Transverse colon (tissue), 4 donors: ENCODE measurements around the gene PIK3CD. TPM values are rescaled to one million over a fixed set of nuclear protein-coding genes. Genes with fewer than 3 reads are reported as not detected.

Experiments used
- DNase-seq: peaks from one replicate; pipeline ENCODE4 v3.0.0-alpha.2; 2019
- H3K27ac ChIP-seq, 4 donors: fragments of 200-600 bp; sonication (generic); 2 replicates each; pipeline ENCODE4 v1.5.1; 2016 to 2018; ENCODE audit warnings: inconsistent platforms in 4 of 4
- H3K27me3 ChIP-seq: fragments of 200-600 bp; sonication (generic); 2 replicates; pipeline ENCODE4 v1.5.1; 2017; ENCODE audit warnings: inconsistent platforms
- H3K36me3 ChIP-seq, 4 donors: fragments of 200-600 bp; sonication (generic); 2 replicates each; pipeline ENCODE4 v1.5.1; 2017 to 2019; ENCODE audit warnings: inconsistent platforms in 4 of 4
- H3K4me1 ChIP-seq, 4 donors: fragments of 200-600 bp; sonication (generic); 2 replicates each; pipeline ENCODE4 v1.5.1; 2017 to 2020; ENCODE audit warnings: inconsistent platforms in 4 of 4
- H3K4me3 ChIP-seq, 4 donors: fragments of 200-600 bp; sonication (generic); 1 replicate in 1 of 4; 2 replicates in 3 of 4; pipeline versions ENCODE4 v1.5.1 to v1.6.1; 2017 to 2019; ENCODE audit warnings: inconsistent platforms in 4 of 4
- H3K9me3 ChIP-seq, 2 donors: fragments of 200-600 bp; sonication (generic); 2 replicates each; pipeline ENCODE4 v1.5.1; 2017 to 2019; ENCODE audit warnings: inconsistent platforms in 2 of 2
- CTCF ChIP-seq, 5 experiments: fragments of 200-600 bp in 3 of 5; fragments of 450-650 bp in 2 of 5; sonication (generic) in 3 of 5; IDR thresholded peaks; 1 replicate in 2 of 5; 2 replicates in 3 of 5; pipeline ENCODE4 v1.5.1; 2016 to 2017; ENCODE audit warnings: antibody characterized with exemption in 5 of 5, inconsistent platforms in 3 of 5, mild to moderate bottlenecking in 2 of 5, moderate library complexity in 1 of 5
- EP300 ChIP-seq: sonication (generic); formaldehyde crosslinking; IDR thresholded peaks from one replicate; pipeline ENCODE4 v1.6.1; 2017; ENCODE audit warnings: antibody characterized with exemption, low read depth
- POLR2A ChIP-seq: fragments of 450-650 bp; IDR thresholded peaks from one replicate; pipeline ENCODE4 v1.6.1; 2016; ENCODE audit warnings: antibody characterized with exemption, mild to moderate bottlenecking, moderate library complexity
- POLR2AphosphoS5 ChIP-seq, 3 donors: sonication (generic); formaldehyde crosslinking; IDR thresholded peaks; one replicate each; pipeline ENCODE4 v1.6.1; 2016; ENCODE audit warnings: antibody characterized with exemption in 3 of 3
- WGBS, 2 donors: methylation state at CpG; one replicate each; pipeline ENCODE4 v1.1.5; 2018; ENCODE audit warnings: low coverage in 1 of 2; 5-methylcytosine and 5-hydroxymethylcytosine counted together
- in situ Hi-C, 4 donors: fragments of 200-750 bp; cut with MboI; loops; one replicate each; pipeline versions ENCODE4 v1.15.0 to v1.15.1; 2017; ENCODE audit warnings: low sequenced_read_pairs in 3 of 4, low pct_ligation_motif_present in 1 of 4, low pct_unique_long_range_greater_than_20kb in 1 of 4
- intact Hi-C: fragments of 100-400 bp; cut with DNase I; formaldehyde crosslinking; loops from one replicate; pipeline ENCODE4 v1.15.1; 2023; ENCODE audit warnings: low total_unique reads
- total RNA-seq, 4 donors: library from RNA; depleted of rRNA; stranded (reverse); fragments of >200 nt; gene quantifications; one replicate each; pipeline ENCODE4 v1.1.0, GENCODE V29; 2016

The PIK3CD gene
- total RNA-seq, 4 donors from 2014 or later, result 0.20 to 6.7 (median 4.1) TPM

DNA sequence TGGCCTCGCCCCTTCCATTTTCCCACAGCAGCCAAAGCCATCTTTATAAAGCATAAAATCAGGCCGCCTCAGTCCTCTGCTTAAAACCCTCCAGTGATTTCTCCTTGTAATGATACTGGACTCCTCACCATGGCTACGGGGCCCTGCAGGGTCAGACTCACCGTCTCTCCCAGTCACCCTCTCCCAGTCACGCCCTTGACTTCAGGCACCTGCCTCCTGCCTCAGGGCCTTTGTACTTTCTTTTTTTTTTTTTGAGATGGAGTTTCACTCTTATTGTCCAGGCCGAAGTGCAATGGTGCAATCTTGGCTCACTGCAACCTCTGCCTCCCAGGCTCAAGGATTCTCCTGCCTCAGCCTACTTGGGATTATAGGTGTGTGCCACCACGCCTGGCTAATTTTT lies 47.8 kb downstream of the PIK3CD start:
- Histone ChIP-seq H3K9me3 (no peaks in the 10 kb centered on the region), H3K27ac (no peak overlapping the region), H3K36me3 (no peaks in the 10 kb centered on the region), H3K27me3 (no peaks in the 10 kb centered on the region), H3K4me3 (no peak overlapping the region), H3K4me1 (no peaks in the 10 kb centered on the region)
- WGBS, 2 donors, result 74 to 82% methylated on average over 6 to 7 of the region's 7 CpGs
- DNase-seq, result no peak
- TF ChIP-seq POLR2AphosphoS5 (IDR thresholded peaks at IDR 0.05), result no peak
- TF ChIP-seq EP300, result no peak
- TF ChIP-seq CTCF (IDR thresholded peaks at IDR 0.05), result no peak
- no peak for TF ChIP-seq POLR2A
- in situ Hi-C loops, result no loop called here
- intact Hi-C loops, result no loop called here

- WGBS, 2 donors, result 93 to 100% methylated on average over 1 to 12 of the region's 12 CpGs
- TF ChIP-seq POLR2A (no peak), EP300 (no peak), POLR2AphosphoS5 (IDR thresholded peaks at IDR 0.05) (no peak), CTCF (IDR thresholded peaks at IDR 0.05) (no peak)
- in situ Hi-C loops, result no loop called here
- DNase-seq, result no peak
- Histone ChIP-seq H3K27ac (no peak overlapping the region), H3K27me3 (no peaks in the 10 kb centered on the region), H3K4me1 (no peaks in the 10 kb centered on the region), H3K9me3 (no peaks in the 10 kb centered on the region), H3K36me3 (no peaks in the 10 kb centered on the region), H3K4me3 (no peak overlapping the region)
- intact Hi-C loops, result no loop called here
Observed at GRCh38 chr1:9700340-9700739, 48.8 kb downstream of the PIK3CD start.

DNA sequence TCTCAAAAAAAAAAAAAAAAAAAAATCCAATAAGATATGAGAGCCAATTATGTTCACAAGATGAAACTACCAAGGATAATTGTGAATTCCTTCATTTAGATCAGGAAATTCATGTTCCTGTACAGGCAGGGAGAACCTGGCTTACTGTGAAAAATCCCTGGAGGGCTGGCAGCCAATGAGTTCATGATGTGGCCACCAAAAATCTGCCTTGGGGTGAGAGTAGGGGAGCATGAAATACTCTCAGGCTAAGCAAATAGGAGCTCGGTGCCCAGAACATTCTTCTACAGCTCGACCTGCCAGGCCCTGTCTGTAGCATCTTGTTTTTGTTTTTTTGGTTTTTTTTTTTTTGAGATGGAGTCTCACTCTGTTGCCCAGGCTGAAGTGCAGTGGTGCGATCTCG lies 50.1 kb downstream of the PIK3CD start:
- H3K27ac ChIP-seq, result no peak overlapping the region
- 87% methylated on average over 4 of the region's 4 CpGs; no CpG with 5 or more reads in 1 of the 2 donors for WGBS, 2 donors
- no peaks in the 10 kb centered on the region for H3K9me3 ChIP-seq
- TF ChIP-seq POLR2AphosphoS5 (IDR thresholded peaks at IDR 0.05) (no peak), POLR2A (no peak), CTCF (IDR thresholded peaks at IDR 0.05) (no peak), EP300 (no peak)
- in situ Hi-C loops (no loop called here), intact Hi-C loops (no loop called here)
- no peak overlapping the region for H3K4me3 ChIP-seq
- no peaks in the 10 kb centered on the region for H3K4me1 ChIP-seq
- H3K36me3 ChIP-seq, result no peaks in the 10 kb centered on the region
- H3K27me3 ChIP-seq, result no peaks in the 10 kb centered on the region
- no peak for DNase-seq

DNA sequence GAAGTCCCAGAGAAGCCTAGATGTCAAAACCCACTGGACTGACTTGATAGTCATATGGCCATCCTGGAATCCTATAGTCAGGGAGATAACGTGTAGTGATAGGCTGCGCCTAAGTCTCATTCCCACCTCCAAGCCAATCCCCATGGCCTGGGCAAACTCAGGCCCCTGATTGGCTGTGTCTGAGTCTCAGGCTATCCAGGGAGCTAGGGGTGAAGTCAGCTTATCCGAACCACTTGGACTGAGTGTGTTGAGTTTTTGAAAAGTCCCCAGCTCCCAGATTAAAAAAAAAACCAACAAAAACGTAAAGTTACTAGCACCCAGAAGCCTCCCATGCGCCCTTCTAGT lies 51.6 kb downstream of the PIK3CD start:
- Histone ChIP-seq H3K36me3 (no peaks in the 10 kb centered on the region), H3K27me3 (no peaks in the 10 kb centered on the region), H3K27ac (no peak overlapping the region), H3K4me1 (no peaks in the 10 kb centered on the region), H3K4me3 (no peak overlapping the region), H3K9me3 (no peaks in the 10 kb centered on the region)
- WGBS, 2 donors, result 86 to 89% methylated on average over 2 to 5 of the region's 5 CpGs
- intact Hi-C loops (no loop called here), in situ Hi-C loops (no loop called here)
- no peak for TF ChIP-seq POLR2A
- no peak for DNase-seq

DNA sequence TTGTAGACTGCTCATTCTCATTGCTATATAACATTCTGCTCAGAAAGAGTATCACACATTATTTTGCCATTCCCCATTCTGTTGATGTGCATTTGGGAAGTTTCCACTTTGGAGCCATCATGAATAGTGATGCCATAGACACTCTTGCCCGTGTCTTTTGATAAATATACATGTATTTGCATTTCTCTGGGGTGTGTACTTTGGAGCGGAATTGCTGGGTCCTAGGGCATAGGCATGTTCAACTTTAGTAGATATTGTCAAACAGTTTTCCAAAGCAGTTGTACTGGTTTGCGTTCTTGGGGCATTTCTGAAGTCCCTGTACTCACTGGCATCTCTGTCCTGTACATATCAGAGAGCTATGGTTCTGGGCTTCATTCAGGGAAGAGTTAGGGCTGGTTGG lies 52.1 kb downstream of the PIK3CD start:
- TF ChIP-seq CTCF (IDR thresholded peaks at IDR 0.05) (no peak), POLR2A (no peak), POLR2AphosphoS5 (IDR thresholded peaks at IDR 0.05) (no peak), EP300 (no peak)
- H3K9me3 ChIP-seq, result no peaks in the 10 kb centered on the region
- H3K27me3 ChIP-seq, result no peaks in the 10 kb centered on the region
- intact Hi-C loops, result no loop called here
- H3K4me3 ChIP-seq, result no peak overlapping the region
- H3K36me3 ChIP-seq, result no peaks in the 10 kb centered on the region
- 80 to 84% methylated on average over 2 to 3 of the region's 3 CpGs for WGBS, 2 donors
- H3K4me1 ChIP-seq, result no peaks in the 10 kb centered on the region
- DNase-seq, result no peak
- in situ Hi-C loops, result no loop called here
- no peak overlapping the region for H3K27ac ChIP-seq
